ENCODE data around the gene AFF3.

- TF ChIP-seq CTCF (IDR thresholded peaks at IDR 0.05; ENCODE audit: extremely low read depth in 1 of 2, insufficient read depth in 1 of 2, low read depth in 1 of 2, low read length in 2 of 2) (no peak), MAX (IDR thresholded peaks at IDR 0.05; ENCODE audit: insufficient read depth, insufficient read length) (no peak), POLR2A (IDR thresholded peaks at IDR 0.05; ENCODE audit: low read depth, low read length) (no peak), EZH2 (IDR thresholded peaks at IDR 0.05; ENCODE audit: borderline replicate concordance, low read depth, low read length, severe bottlenecking) (no peak), MYC (IDR thresholded peaks at IDR 0.05; ENCODE audit: low read depth, low read length) (no peak), POLR2AphosphoS5 (IDR thresholded peaks at IDR 0.05; ENCODE audit: insufficient read depth, low read depth, low read length) (no peak), FOS (IDR thresholded peaks at IDR 0.05; ENCODE audit: borderline replicate concordance, insufficient read depth, low read length) (no peak), GATA2 (IDR thresholded peaks at IDR 0.05; ENCODE audit: insufficient read depth, insufficient read length, low read depth, low read length) (no peak), JUN (IDR thresholded peaks at IDR 0.05; ENCODE audit: borderline replicate concordance, insufficient read depth, insufficient read length, low read depth) (no peak)
These were observed 237.4 kb downstream of the AFF3 start for GRCh38 chr2:99905025-99905424.
